Stimulated activated naive CD8-positive, alpha-beta T cell treated with anti-CD3 and anti-CD28 coated beads, Interleukin-15, amount 100 ng/mL, for 72 hours (primary cell): Measurements from ENCODE around the gene CNIH2.
A peak's percentile ranks its signal among the peaks of the same experiment; 100 is the strongest.

ENCODE experiments used
- ATAC-seq: fragments of 150-1000 bp; cut with Tn5 transposase; 2 replicates; pipeline ENCODE4 v1.10.0; 2021; ENCODE audit warnings: mild to moderate bottlenecking, moderate library complexity
- DNase-seq, 2 donors: peaks; one replicate each; pipeline ENCODE4 v3.0.0; 2021 to 2022
- H3K27ac Mint-ChIP-seq, 2 donors: one replicate each; pipeline ENCODE4 v1.8.0; 2022; ENCODE audit warnings: mild to moderate bottlenecking in 2 of 2, mixed read lengths in 2 of 2, moderate library complexity in 2 of 2
- H3K27me3 Mint-ChIP-seq: one replicate; pipeline ENCODE4 v1.8.0; 2022; ENCODE audit warnings: mixed read lengths
- H3K4me1 Mint-ChIP-seq: one replicate; pipeline ENCODE4 v1.8.0; 2022; ENCODE audit warnings: mild to moderate bottlenecking, mixed read lengths
- H3K4me3 Mint-ChIP-seq, 2 donors: one replicate each; pipeline ENCODE4 v1.8.0; 2022; ENCODE audit warnings: mild to moderate bottlenecking in 2 of 2, mixed read lengths in 2 of 2, moderate library complexity in 1 of 2
- H3K9me3 Mint-ChIP-seq, 2 donors: one replicate each; pipeline ENCODE4 v1.8.0; 2022; ENCODE audit warnings: mixed read lengths in 2 of 2

The CNIH2 gene

DNA sequence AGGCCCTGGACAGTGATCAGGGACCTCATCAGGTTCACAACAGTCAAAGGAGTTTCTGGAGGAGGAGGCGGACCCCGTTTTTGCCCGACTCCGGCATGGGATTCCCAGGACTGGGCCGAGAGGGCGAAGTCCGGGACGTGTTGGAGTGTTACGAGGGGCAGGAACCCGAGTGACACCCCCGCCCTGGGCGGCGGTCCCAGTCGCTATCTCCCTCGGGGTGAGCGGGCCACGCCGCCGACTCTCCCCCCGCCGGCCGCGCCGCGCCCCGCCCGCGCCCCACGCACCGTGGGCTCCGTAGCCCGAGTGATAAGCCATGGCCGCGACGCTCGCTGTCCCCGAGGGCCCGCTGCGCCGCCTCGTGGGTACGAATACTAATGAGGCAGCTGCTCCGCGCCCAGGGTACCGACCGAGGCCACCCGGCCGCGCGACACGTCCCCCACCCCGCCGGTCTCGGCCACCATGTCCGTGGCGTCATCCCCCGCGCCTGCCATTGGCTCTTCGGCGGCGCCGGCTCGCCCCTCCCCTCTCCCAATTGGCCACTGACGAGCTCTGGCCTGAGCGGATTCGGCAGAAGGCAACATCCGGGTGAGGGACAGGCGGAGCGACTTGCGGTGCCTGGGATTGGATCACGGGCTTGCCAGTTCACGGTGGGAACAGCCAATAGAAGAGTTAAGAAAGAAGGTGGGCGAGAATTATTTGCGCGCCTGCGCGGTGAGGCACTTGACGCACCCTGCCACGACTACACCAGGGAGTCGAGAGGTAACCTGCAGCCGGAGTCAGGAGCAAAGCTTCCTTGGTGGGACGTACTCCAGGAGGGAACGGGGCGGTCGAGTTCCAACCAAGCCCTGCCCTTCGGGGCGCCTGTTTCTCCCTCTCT is 10.9 kb downstream of the CNIH2 start, which contains the start of gene YIF1A:
Gene YIF1A (minus strand): TSS at position 473 of the 877 bp plus-strand sequence. CDS start 158 bp downstream, at position 315.
- H3K27me3 Mint-ChIP-seq = peaks cover 32% of the 10 kb centered on the region
- H3K4me1 Mint-ChIP-seq = peaks cover 65% of the 10 kb centered on the region
- peak within 1 kb of the TSS; percentile 90 for H3K27ac Mint-ChIP-seq
- DNase-seq (peak; percentile 97 to 99), ATAC-seq (peak; percentile 96)
- H3K4me3 Mint-ChIP-seq = peak within 1 kb of the TSS; percentile 82 to 92
- H3K9me3 Mint-ChIP-seq = no peaks in the 10 kb centered on the region

DNA sequence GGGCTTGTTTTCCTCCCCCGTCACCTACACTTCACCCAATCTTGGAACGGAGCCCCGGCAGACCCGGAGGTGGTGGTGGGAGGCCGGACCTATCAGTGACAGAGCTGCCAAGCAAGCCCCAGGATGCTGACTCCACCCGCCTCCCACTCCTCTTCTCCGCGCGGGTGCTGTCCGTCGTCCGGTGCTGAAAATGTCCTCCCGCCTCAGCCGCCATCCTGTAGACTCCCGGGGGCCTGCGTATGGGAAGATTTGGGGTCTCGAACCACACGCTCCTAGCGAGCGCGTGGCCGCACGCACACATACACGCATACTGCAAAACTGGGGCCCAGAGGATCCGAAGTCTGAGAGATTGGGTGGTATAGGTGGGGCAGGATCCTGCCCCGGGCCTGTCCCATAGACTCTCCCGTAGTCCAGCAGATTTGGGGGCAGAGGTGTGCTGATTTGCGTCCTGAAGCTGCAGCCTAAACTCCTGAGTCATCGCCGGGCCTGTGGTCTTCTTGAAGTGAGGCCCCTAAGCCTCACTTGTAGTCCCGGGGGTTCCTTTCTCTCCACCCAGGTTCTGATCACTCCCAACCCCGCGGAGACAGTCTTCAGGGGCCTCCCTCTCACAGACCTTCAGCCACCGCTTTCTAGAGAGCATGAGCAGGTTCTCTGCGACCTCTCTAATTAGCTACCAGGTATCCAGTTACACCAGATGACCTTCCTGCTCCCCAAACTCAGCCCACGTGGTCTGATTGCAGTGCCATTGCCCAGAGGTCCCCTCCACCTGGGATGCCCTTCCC is 11.8 kb downstream of the CNIH2 start:
- H3K27ac Mint-ChIP-seq = peak overlapping the region; percentile 90
- ATAC-seq (peak; percentile 81), DNase-seq (peak; percentile 86 to 87)
- peak overlapping the region; percentile 82 to 92 for H3K4me3 Mint-ChIP-seq
- H3K4me1 Mint-ChIP-seq = peaks cover 58% of the 10 kb centered on the region
- H3K27me3 Mint-ChIP-seq = peaks cover 39% of the 10 kb centered on the region
- H3K9me3 Mint-ChIP-seq = no peaks in the 10 kb centered on the region

DNA sequence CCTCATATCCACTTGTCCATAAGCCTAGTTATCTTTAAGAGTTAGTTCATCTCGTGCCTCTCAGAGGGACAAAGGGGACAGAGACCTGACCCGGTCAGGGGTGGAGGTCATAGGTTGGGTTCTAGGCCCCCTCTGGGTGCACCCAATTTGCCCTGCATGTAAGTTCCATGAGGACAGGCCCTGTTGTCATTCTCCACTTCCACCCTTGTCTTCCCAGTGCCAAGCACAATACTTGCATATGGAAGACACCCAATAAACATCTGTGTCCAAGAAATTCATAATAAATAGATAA is 12.3 kb downstream of the CNIH2 start:
- no peak for ATAC-seq
- Mint-ChIP-seq H3K4me3 (peak overlapping the region; percentile 82 to 92), H3K9me3 (no peaks in the 10 kb centered on the region), H3K27me3 (peaks cover 40% of the 10 kb centered on the region), H3K27ac (no peak overlapping the region), H3K4me1 (peaks cover 55% of the 10 kb centered on the region)
- DNase-seq = no peak

DNA sequence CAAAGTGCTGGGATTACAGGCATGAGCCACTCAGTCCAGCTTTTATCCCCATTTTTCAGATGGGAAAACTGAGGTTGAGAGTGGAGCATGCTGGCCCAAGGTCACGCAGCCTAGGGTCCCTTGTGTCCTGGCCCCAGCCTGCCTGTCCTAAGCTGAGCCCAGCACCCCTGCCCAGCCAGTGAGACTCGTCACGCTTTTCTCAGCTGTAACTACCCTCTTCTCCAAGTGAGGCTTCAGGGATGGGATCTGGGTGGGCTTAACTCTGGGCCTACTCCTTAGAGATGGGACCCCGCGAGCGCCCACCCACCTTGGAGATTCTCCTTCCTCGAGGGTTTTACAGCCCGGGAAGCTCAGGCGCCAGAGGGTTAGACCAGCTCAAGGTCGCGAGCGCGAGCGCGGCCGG is 13.3 kb downstream of the CNIH2 start:
- H3K27ac Mint-ChIP-seq = no peak overlapping the region
- ATAC-seq (no peak), DNase-seq (no peak)
- peaks cover 46% of the 10 kb centered on the region for H3K27me3 Mint-ChIP-seq
- H3K9me3 Mint-ChIP-seq = no peaks in the 10 kb centered on the region
- peaks cover 45% of the 10 kb centered on the region for H3K4me1 Mint-ChIP-seq
- H3K4me3 Mint-ChIP-seq = no peak overlapping the region

DNA sequence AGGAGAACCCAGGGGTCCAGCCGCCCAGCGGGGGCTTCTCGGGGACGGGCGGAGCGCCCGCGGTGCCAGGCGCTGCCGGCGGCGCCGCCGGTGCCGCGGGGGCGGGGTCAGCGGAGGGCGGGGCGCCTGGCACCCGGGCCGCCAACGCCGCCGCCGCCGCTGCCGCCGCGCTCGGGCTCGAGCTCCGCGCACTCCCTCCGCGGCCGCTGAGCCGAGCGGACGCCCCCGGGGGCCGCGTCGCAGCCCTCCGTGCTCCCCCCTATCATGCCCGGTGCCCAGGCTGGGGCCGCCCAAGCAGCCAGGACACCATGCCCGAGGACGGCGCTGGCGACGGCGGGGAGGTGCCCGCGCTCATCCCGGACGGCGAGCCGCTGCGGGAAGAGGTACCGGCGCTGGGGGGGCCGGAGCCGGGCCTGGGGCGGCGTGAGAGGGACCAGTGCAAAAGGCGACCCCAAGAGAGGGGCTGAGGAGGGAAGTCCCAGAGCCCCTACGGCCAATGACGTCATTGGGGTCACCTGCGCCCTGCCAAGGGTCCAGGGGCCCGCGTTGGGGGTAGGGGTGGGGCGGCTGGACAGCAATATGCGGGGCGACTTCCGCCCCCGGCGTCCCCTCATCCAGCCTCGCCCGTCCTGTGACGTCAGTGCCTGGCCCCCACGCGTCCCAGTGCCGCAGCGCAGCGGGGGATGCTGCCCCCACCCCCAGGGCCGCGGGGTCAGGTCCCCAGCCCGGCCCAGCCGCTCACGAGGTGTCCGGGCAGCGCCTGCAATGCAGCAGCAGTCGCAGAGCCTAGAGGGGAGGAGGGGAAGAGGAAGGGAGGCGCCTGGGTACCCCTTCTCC is 13.9 kb downstream of the CNIH2 start, which contains the start of gene TMEM151A:
Gene TMEM151A (plus strand): TSS at position 189 of the 837 bp plus-strand sequence. CDS start 120 bp downstream, at position 309.
- no peak for ATAC-seq

DNA sequence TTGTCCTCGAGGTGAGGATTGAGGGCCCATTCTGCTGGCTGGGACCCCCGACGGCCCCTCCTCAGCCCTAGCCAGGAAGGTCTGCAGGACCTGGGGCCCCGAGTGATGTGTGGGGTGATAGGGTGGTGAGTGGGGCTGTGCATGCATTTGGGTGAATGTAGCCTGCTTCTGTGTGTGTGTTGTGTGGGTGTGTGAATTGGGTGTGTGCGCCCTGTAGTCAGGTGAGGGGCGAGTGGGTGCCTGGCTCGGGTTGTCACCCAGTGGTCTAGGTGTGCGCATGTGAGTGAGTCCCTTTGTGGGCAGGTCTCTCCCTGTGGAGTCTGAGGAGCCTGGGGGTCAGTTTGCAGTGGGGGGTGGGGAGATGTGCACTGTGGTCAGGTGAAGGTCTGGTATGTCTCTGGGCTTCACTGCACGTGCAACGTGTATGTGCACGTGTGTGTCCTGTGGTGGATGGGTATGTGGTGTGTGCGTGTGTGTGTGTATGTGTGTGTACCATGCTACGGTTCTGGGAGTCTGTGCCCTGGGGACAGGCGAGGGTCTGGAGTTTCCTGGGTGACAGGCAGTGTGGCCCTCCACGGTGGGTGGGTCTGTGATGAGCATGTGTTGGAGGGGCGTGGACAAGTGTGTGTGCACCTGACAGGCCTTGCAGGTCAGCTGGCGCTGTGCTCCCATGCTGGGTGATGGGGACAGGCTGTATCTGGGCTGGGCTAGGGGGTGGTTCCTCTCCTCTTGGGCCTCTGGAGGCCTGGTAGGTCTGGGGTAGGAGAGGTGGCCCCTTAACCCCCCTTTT is 14.8 kb downstream of the CNIH2 start:
- DNase-seq = no peak
- Mint-ChIP-seq H3K4me3 (peak overlapping the region; percentile 3 to 50), H3K9me3 (no peaks in the 10 kb centered on the region), H3K27ac (no peak overlapping the region), H3K4me1 (peaks cover 30% of the 10 kb centered on the region), H3K27me3 (peaks cover 49% of the 10 kb centered on the region)
- ATAC-seq = no peak

More for the DNA sequence above, 13.9 kb downstream of the CNIH2 start, which contains the start of gene TMEM151A:
- DNase-seq = no peak
- H3K27me3 Mint-ChIP-seq = peaks cover 49% of the 10 kb centered on the region
- H3K9me3 Mint-ChIP-seq = no peaks in the 10 kb centered on the region
- H3K27ac Mint-ChIP-seq = no peak within 1 kb of the TSS
- peaks cover 39% of the 10 kb centered on the region for H3K4me1 Mint-ChIP-seq
- H3K4me3 Mint-ChIP-seq = peak within 1 kb of the TSS; percentile 3 to 92

DNA sequence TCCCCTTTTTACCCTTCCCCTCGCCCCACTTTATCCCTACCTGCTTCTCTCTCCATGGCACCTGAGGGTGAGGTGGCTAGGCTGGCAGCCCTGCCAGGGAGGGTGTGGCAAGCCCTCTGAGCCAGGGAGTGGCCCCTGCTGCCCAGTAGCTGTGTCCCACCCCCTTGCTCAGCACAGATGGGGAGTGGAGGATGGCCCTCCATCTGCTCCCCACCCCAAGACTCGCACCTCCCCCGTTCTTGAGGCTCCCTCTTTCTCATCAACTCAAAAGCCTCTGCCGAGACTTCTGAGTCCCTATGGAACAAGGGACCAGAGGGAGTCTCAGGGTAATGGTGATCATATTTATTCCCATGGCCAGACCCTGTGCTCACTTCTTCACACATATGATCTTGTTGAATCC is 15.4 kb downstream of the CNIH2 start:
- Mint-ChIP-seq H3K4me3 (peak overlapping the region in 1 of 2 donors; percentile 29), H3K27ac (no peak overlapping the region), H3K4me1 (peaks cover 24% of the 10 kb centered on the region), H3K27me3 (peaks cover 49% of the 10 kb centered on the region), H3K9me3 (no peaks in the 10 kb centered on the region)
- no peak for ATAC-seq
- no peak for DNase-seq

DNA sequence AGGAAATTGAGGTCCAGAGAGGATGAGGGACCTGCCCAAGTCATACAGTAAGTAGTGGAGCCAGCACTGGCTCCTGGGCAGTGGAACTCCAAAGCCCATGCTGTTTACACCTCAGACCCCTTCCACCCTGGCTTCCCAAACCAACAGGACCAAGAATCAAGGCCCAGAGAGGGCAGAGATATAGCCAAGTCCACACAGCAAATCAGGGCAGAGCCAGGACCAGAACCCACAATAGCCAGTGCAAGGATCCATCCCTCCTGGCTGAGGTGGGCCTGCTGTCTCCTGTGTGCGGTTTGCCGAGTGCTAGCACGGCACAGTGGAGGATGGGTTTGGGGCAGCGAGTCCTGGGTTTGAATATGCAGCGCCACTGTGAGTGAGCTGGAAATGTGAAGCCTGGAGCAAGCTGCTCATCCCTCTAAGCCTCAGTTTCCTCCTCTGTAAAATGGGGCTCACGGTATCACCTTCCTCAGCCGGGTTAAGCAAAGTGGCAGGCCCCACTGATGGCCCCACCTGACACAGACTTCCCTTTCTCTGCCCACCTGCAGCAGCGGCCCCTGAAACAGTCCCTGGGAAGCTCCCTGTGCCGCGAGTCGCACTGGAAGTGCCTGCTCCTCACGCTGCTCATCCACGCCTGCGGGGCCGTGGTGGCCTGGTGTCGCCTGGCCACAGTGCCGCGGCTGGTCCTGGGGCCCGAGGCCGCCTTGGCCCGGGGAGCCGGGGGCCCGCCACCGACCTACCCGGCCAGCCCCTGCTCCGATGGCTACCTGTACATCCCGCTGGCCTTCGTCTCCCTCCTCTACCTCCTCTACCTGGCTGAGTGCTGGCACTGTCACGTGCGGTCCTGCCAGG is 16.0 kb downstream of the CNIH2 start:
- peaks cover 49% of the 10 kb centered on the region for H3K27me3 Mint-ChIP-seq
- no peak overlapping the region for H3K4me3 Mint-ChIP-seq
- ATAC-seq = no peak
- no peaks in the 10 kb centered on the region for H3K9me3 Mint-ChIP-seq
- H3K27ac Mint-ChIP-seq = no peak overlapping the region
- no peak for DNase-seq
- peaks cover 24% of the 10 kb centered on the region for H3K4me1 Mint-ChIP-seq

DNA sequence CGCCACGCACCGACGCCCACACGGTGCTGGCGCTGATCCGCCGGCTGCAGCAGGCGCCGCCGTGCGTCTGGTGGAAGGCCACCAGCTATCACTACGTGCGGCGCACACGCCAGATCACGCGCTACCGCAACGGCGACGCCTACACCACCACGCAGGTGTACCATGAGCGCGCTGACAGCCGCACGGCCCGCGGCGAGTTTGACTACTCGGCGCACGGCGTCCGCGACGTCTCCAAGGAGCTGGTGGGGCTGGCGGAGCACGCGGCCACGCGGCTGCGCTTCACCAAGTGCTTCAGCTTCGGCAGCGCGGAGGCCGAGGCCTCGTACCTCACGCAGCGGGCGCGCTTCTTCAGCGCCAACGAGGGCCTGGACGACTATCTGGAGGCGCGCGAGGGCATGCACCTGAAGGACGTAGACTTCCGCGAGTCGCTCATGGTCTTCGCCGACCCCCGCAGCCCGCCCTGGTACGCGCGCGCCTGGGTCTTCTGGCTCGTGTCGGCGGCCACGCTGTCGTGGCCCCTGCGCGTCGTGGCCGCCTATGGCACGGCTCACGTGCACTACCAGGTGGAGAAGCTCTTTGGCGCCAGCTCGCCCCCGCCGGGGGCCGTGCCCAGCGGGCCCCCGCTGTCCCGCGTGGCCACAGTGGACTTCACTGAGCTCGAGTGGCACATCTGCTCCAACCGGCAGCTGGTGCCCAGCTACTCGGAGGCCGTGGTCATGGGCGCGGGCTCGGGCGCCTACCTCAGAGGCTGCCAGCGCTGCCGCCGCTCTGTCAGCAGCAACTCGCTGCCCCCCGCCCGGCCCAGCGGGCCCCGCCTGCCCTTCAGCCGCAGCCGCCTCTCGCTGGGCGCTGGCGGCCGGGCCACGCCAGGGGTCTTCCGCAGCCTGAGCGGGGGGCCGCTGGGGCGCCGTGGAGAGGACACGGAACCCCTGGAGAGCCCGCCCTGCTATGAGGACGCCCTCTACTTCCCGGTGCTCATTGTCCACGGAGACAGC is 16.9 kb downstream of the CNIH2 start:
- H3K27me3 Mint-ChIP-seq = peaks cover 49% of the 10 kb centered on the region
- no peak overlapping the region for H3K27ac Mint-ChIP-seq
- no peaks in the 10 kb centered on the region for H3K9me3 Mint-ChIP-seq
- no peak overlapping the region for H3K4me3 Mint-ChIP-seq
- DNase-seq = no peak
- H3K4me1 Mint-ChIP-seq = peaks cover 17% of the 10 kb centered on the region
- peak; percentile 10 for ATAC-seq

DNA sequence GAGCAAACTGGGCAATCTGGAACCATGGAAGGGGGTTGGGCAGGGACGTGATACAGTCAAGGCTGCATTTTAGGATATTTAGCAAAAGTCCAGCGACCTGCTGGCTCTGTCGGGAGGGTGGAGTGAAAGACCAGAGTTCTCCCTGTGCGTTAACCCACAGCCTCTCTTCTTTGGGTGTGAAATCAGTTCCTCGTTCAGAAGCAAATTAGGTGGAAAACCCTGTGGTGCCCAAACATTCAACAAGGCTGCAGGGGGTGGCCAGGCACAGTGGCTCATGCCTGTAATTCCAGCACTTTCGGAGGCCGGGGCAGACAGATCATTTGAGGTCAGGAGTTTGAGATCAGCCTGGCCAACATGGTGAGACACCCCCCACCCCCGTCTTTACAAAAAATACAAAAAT is 19.6 kb downstream of the CNIH2 start:
- Mint-ChIP-seq H3K4me1 (peaks cover 5% of the 10 kb centered on the region), H3K4me3 (no peak overlapping the region), H3K9me3 (no peaks in the 10 kb centered on the region), H3K27me3 (peaks cover 30% of the 10 kb centered on the region), H3K27ac (no peak overlapping the region)
- no peak for ATAC-seq
- no peak for DNase-seq

DNA sequence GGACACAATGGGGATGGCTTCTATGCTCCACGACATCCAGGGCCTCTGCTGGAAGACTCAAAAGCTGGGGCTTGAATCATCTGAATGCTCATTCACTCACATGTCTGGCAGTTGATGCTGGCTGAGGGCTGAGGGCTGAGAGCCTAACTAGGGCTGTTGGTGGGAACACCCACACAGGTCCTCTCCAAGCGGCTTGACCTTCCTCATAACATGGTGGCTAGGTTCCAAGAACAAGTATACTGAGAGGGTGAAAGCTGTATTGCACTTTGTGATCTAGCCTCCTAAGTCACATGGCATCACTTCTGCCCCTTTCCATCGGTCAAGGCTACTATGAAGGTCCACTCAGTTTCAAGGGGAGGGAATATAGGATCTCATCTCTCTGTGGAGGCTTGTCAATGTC is 21.2 kb downstream of the CNIH2 start:
- peaks cover 15% of the 10 kb centered on the region for H3K27me3 Mint-ChIP-seq
- H3K4me3 Mint-ChIP-seq = no peak overlapping the region
- ATAC-seq (no peak), DNase-seq (no peak)
- no peaks in the 10 kb centered on the region for H3K9me3 Mint-ChIP-seq
- H3K4me1 Mint-ChIP-seq = no peaks in the 10 kb centered on the region
- H3K27ac Mint-ChIP-seq = no peak overlapping the region

DNA sequence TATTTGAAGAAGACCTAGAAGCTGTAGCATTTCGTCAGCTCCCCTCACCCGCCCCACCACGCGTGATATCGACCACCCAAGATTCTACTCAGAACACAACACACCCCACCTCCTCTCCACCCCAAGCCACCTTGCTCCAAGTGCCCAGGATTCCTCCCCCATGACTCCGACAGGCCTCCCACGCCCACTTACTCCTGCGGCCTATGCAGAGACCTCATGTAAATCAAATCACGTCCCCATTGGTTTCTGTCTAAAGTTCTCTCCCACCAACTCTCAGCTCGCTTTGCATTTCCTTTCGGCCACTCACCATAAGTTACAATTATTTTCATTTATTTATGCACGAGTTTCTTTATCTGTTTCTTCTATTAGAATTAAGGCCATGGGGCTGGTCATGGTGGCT is 24.7 kb downstream of the CNIH2 start:
- Mint-ChIP-seq H3K27me3 (no peaks in the 10 kb centered on the region), H3K9me3 (no peaks in the 10 kb centered on the region), H3K4me1 (no peaks in the 10 kb centered on the region), H3K4me3 (no peak overlapping the region), H3K27ac (peak overlapping the region in 1 of 2 donors; percentile 21)
- DNase-seq (no peak), ATAC-seq (no peak)

DNA sequence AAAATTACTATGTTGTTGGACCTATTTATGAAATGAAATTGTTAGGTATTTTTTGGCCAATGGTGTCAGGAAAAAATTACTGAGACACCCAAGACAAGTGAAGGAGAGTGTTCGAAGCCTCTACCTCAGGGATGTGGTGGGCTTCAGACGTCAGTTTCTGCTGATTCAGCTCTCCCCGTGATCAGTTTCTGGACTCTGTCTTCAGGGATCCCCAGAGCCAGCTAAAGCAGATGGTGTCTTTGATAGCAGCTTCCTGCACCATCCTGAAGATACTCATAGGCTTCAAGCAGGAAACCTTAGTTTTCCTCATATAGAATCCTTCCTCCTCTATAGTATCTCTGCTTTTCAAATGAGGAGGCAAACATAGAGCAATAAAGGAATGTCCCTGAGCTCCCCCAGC is 31.5 kb downstream of the CNIH2 start:
- Mint-ChIP-seq H3K27ac (no peak overlapping the region), H3K9me3 (no peaks in the 10 kb centered on the region), H3K4me1 (peaks cover 21% of the 10 kb centered on the region), H3K4me3 (no peak overlapping the region), H3K27me3 (no peaks in the 10 kb centered on the region)
- ATAC-seq (no peak), DNase-seq (no peak)
